ENCODE data around the gene BCL3. TPM values are rescaled to one million over a fixed set of nuclear protein-coding genes. Genes with fewer than 3 reads are reported as not detected.

Gene BCL3
- total and polyA plus RNA-seq, 2 of the 4 experiments (the other 2 are of a cell fraction) = 1.6 to 26.0 TPM

GRCh38 chr19:44747739-44748425 is 626 bp upstream of the BCL3 start:
- H3K9me1 ChIP-seq (ENCODE audit: insufficient read depth, low read length) = peaks cover 16% of the 10 kb centered on the region
- H2BK20ac ChIP-seq (ENCODE audit: low read depth, low read length) = peak overlapping the region; percentile 85
- peak overlapping the region; percentile 99 for H3K23ac ChIP-seq (ENCODE audit: low read depth, low read length)
- intact Hi-C loops (cut with micrococcal nuclease) (no loop called here), in situ Hi-C loops (cut with MboI; ENCODE audit: low sequenced_read_pairs) (no loop called here), dilution Hi-C loops (cut with HindIII; ENCODE audit: low sequenced_read_pairs, unreplicated experiment) (no loop called here)
- peak overlapping the region; percentile 49 for H3K4me3 ChIP-seq (ENCODE audit: insufficient read depth, low read depth, low read length)
- peak overlapping the region; percentile 99 for H2AK9ac ChIP-seq (replicated peaks; ENCODE audit: low read depth, low read length, poor library complexity)
- peak overlapping the region; percentile 95 for H3K9ac ChIP-seq (ENCODE audit: low read depth, low read length)
- H3K36me3 ChIP-seq (ENCODE audit: control insufficient read depth, insufficient read depth, low read length) = peaks cover 22% of the 10 kb centered on the region
- peak overlapping the region; percentile 83 for H2AFZ ChIP-seq (replicated peaks; ENCODE audit: low read length, poor library complexity)
- H3K56ac ChIP-seq (ENCODE audit: extremely low read depth, insufficient read depth, low read length) = peak overlapping the region; percentile 96
- peaks cover 15 to 47% of the 10 kb centered on the region in 2 experiments; a peak in 3 of 4 replicates for H3K79me1 ChIP-seq (ENCODE audit: low read depth in 1 of 2, low read length in 2 of 2)
- H4K20me1 ChIP-seq (ENCODE audit: insufficient read depth, low read length) = peaks cover 26% of the 10 kb centered on the region
- 0% methylated on average over 7 of the region's 26 CpGs; no CpG with 5 or more reads in 1 of the 2 experiments for whole genome bisulfite sequencing, 2 experiments (ENCODE audit: extremely low coverage in 2 of 2, insufficient read length in 1 of 2)
- H3K4me1 ChIP-seq (ENCODE audit: control insufficient read depth, insufficient read depth, low read length) = peaks cover 31% of the 10 kb centered on the region
- no peak for TF ChIP-seq ELK1 (IDR thresholded peaks at IDR 0.05; ENCODE audit: borderline replicate concordance, low read depth, low read length)
- peak; percentile 36; the same call in 1 of the 2 replicates for TF ChIP-seq BHLHE40 (IDR thresholded peaks at IDR 0.05; ENCODE audit: low read depth, low read length)
- TF ChIP-seq RFX5 (IDR thresholded peaks at IDR 0.05; ENCODE audit: low read depth, low read length) = no peak
- no peak for TF ChIP-seq RAD21 (IDR thresholded peaks at IDR 0.05; ENCODE audit: low read length)
- TF ChIP-seq POLR2A (IDR thresholded peaks at IDR 0.05; ENCODE audit: low read depth, low read length) = peak; percentile 70
- no peak for TF ChIP-seq NFE2L2 (IDR thresholded peaks at IDR 0.05; ENCODE audit: low read depth, low read length)
- TF ChIP-seq CEBPB (IDR thresholded peaks at IDR 0.05; ENCODE audit: low read depth, low read length) = no peak
- H2BK5ac ChIP-seq (ENCODE audit: low read depth, low read length, poor library complexity, severe bottlenecking) = peak overlapping the region; percentile 96
- H4K91ac ChIP-seq (ENCODE audit: insufficient read depth, low read depth, low read length) = peak overlapping the region; percentile 100
- H3K4ac ChIP-seq (ENCODE audit: low read depth, low read length) = peak overlapping the region; percentile 100
- H3K18ac ChIP-seq (ENCODE audit: low read depth, low read length) = peak overlapping the region; percentile 98
- BruUV-seq (replicated peaks) = no TSS peak
- H2BK15ac ChIP-seq (ENCODE audit: low read depth, low read length) = peak overlapping the region; percentile 93; the same call in 2 of the 3 replicates
- H2AK5ac ChIP-seq (ENCODE audit: low read depth, low read length) = peak overlapping the region; percentile 92
- peak overlapping the region; percentile 98 for H3K14ac ChIP-seq (replicated peaks; ENCODE audit: low read depth, low read length)
- peak overlapping the region; percentile 95 for H2BK120ac ChIP-seq (ENCODE audit: low read depth, low read length)
- peak overlapping the region; percentile 97 for H3K4me2 ChIP-seq (ENCODE audit: low read depth, low read length)
- POLR2A ChIA-PET (ENCODE audit: unreplicated experiment) = no interaction called here
- H3K27me3 ChIP-seq (ENCODE audit: control insufficient read depth, insufficient read depth, low read length) = no peaks in the 10 kb centered on the region
- peak overlapping the region; percentile 97 for H3K27ac ChIP-seq (ENCODE audit: insufficient read depth, low read length)
- no peaks in the 10 kb centered on the region for H3K9me3 ChIP-seq (ENCODE audit: control insufficient read depth, insufficient read depth, low read length)
- DNase-seq (peak; percentile 61), ATAC-seq (ENCODE audit: low read depth) (peak; percentile 7)
- H4K8ac ChIP-seq (ENCODE audit: low read depth in 2 of 2, low read length in 2 of 2) = peak overlapping the region; percentile 97 to 98
- CTCF ChIA-PET = no interaction called here
- peak overlapping the region; percentile 98 for H4K5ac ChIP-seq (ENCODE audit: low read depth, low read length)
